GM23338 (cell line): ENCODE results near the gene PABPC1L. TPM values are rescaled to one million over a fixed set of nuclear protein-coding genes. Genes with fewer than 3 reads are reported as not detected.

Source experiments
- ATAC-seq: fragments of 200-7000 bp; cut with Tn5 transposase; 3 replicates; pipeline ENCODE4 v1.9.1; 2020
- DNase-seq: peaks from one replicate; pipeline ENCODE4 v3.0.0-alpha.2; 2015; ENCODE audit warnings: low spot score
- H2AFZ ChIP-seq: fragments of 200-600 bp; sonication (generic); 2 replicates; pipeline ENCODE4 v1.8.0; 2016; ENCODE audit warnings: antibody characterized with exemption, mild to moderate bottlenecking, moderate library complexity
- H3F3A ChIP-seq: fragments of 200-600 bp; sonication (generic); replicated peaks from 2 replicates; pipeline ENCODE4 v1.8.0; 2017; ENCODE audit warnings: antibody characterized with exemption, mixed run types, low read depth
- H3K27ac ChIP-seq: fragments of 200-600 bp; sonication (generic); 2 replicates; pipeline ENCODE4 v1.6.1; 2016; ENCODE audit warnings: low read depth
- H3K27me3 ChIP-seq: fragments of 200-600 bp; sonication (generic); 2 replicates; pipeline ENCODE4 v1.8.0; 2016; ENCODE audit warnings: mild to moderate bottlenecking, mixed run types, moderate library complexity; ENCODE audit not compliant: insufficient read depth
- H3K36me3 ChIP-seq: fragments of 200-600 bp; sonication (generic); 2 replicates; pipeline ENCODE4 v1.8.0; 2016; ENCODE audit warnings: mild to moderate bottlenecking; ENCODE audit not compliant: insufficient read depth
- H3K4me1 ChIP-seq: fragments of 200-600 bp; sonication (generic); 2 replicates; pipeline ENCODE4 v1.8.0; 2016; ENCODE audit warnings: mild to moderate bottlenecking, moderate library complexity; ENCODE audit not compliant: insufficient read depth
- H3K4me2 ChIP-seq: fragments of 200-600 bp; sonication (generic); 2 replicates; pipeline ENCODE4 v1.7.1; 2017; ENCODE audit warnings: mixed run types
- H3K4me3 ChIP-seq: fragments of 200-600 bp; sonication (generic); 2 replicates; pipeline ENCODE4 v1.6.1; 2016; ENCODE audit warnings: mixed run types
- H3K79me2 ChIP-seq: fragments of 200-600 bp; sonication (generic); replicated peaks from 2 replicates; pipeline ENCODE4 v1.8.0; 2017; ENCODE audit warnings: mild to moderate bottlenecking; ENCODE audit not compliant: insufficient read depth
- H3K9me2 ChIP-seq: fragments of 200-600 bp; sonication (generic); 2 replicates; pipeline ENCODE4 v1.8.0; 2017; ENCODE audit not compliant: insufficient read depth
- H4K20me1 ChIP-seq: fragments of 200-600 bp; sonication (generic); replicated peaks from 2 replicates; pipeline ENCODE4 v1.8.0; 2017; ENCODE audit warnings: mild to moderate bottlenecking; ENCODE audit not compliant: insufficient read depth
- H3K27ac Mint-ChIP-seq: 2 replicates; pipeline ENCODE4 v1.8.0; 2020; ENCODE audit warnings: inconsistent platforms, mild to moderate bottlenecking, moderate library complexity, mixed read lengths
- H3K27me3 Mint-ChIP-seq: 3 replicates; pipeline ENCODE4 v1.8.0; 2022; ENCODE audit warnings: low read depth, mild to moderate bottlenecking, moderate library complexity, mixed read lengths, inconsistent platforms; ENCODE audit not compliant: insufficient read depth, poor library complexity
- H3K36me3 Mint-ChIP-seq: 3 replicates; pipeline ENCODE4 v1.8.0; 2021; ENCODE audit warnings: low read depth, mild to moderate bottlenecking, inconsistent platforms, moderate library complexity, mixed read lengths
- H3K4me1 Mint-ChIP-seq: 3 replicates; pipeline ENCODE4 v1.8.0; 2020; ENCODE audit warnings: mild to moderate bottlenecking, inconsistent platforms, mixed read lengths
- H3K4me3 Mint-ChIP-seq: 3 replicates; pipeline ENCODE4 v1.8.0; 2021; ENCODE audit warnings: moderate library complexity, mild to moderate bottlenecking, inconsistent platforms, mixed read lengths
- H3K9me3 Mint-ChIP-seq: 3 replicates; pipeline ENCODE4 v1.8.0; 2020; ENCODE audit warnings: moderate library complexity, mild to moderate bottlenecking, inconsistent platforms, mixed read lengths
- CREB1 ChIP-seq: fragments of 250-450 bp; sonication (Bioruptor Pico); IDR thresholded peaks from 2 replicates; pipeline ENCODE4 v1.5.0; 2020; ENCODE audit warnings: low read depth, mild to moderate bottlenecking, moderate library complexity
- ETS1 ChIP-seq: IDR thresholded peaks from 2 replicates; pipeline ENCODE4 v1.6.1; 2016; ENCODE audit warnings: antibody characterized with exemption
- EZH2 ChIP-seq: fragments of 200-600 bp; sonication (generic); IDR thresholded peaks from one replicate; pipeline ENCODE4 v1.8.0; 2017; ENCODE audit warnings: antibody characterized with exemption, mild to moderate bottlenecking, low read depth; ENCODE audit not compliant: unreplicated experiment
- EZH2phosphoT487 ChIP-seq: fragments of 200-600 bp; sonication (generic); IDR thresholded peaks from one replicate; pipeline ENCODE4 v1.8.1; 2018; ENCODE audit warnings: antibody characterized with exemption; ENCODE audit not compliant: unreplicated experiment
- JUNB ChIP-seq: IDR thresholded peaks from one replicate; pipeline ENCODE4 v1.6.1; 2016; ENCODE audit warnings: antibody characterized with exemption; ENCODE audit not compliant: unreplicated experiment
- NANOG ChIP-seq: IDR thresholded peaks from 2 replicates; pipeline ENCODE4 v1.6.1; 2016; ENCODE audit warnings: antibody characterized with exemption, borderline replicate concordance
- POLR2AphosphoS5 ChIP-seq: IDR thresholded peaks from 2 replicates; pipeline ENCODE4 v1.6.1; 2016; ENCODE audit warnings: antibody characterized with exemption, low read depth
- STAT1 ChIP-seq: IDR thresholded peaks from one replicate; pipeline ENCODE4 v1.6.1; 2016; ENCODE audit warnings: antibody characterized with exemption; ENCODE audit not compliant: unreplicated experiment
- ZNF114 ChIP-seq: fragments of 250-450 bp; sonication (Bioruptor Pico); IDR thresholded peaks from 2 replicates; pipeline ENCODE4 v1.5.0; 2020; ENCODE audit warnings: mild to moderate bottlenecking, moderate library complexity
- ZNF331 ChIP-seq: fragments of 250-450 bp; sonication (Bioruptor Pico); IDR thresholded peaks from 2 replicates; pipeline ENCODE4 v1.5.0; 2020; ENCODE audit warnings: low read depth, mild to moderate bottlenecking, moderate library complexity
- polyA plus RNA-seq: library from polyadenylated mRNA; unstranded; fragments of >200 nt; fragmentation: Nextera tagmentation; extraction: Ambion mirVana; gene quantifications from 2 replicates; pipeline ENCODE4 v1.2.1, GENCODE V29; 2016
- total RNA-seq: library from RNA; depleted of rRNA; stranded (reverse); fragments of >200 nt; shearing (Covaris generic); gene quantifications from 2 replicates; pipeline ENCODE4 v1.2.3, GENCODE V29; 2014
- TF ChIP-seq, protein P1 (sequence below), 2 experiments: fragments of 200-600 bp in 1 of 2; sonication (generic) in 1 of 2; conservative IDR thresholded peaks; 2 replicates each; pipeline versions ENCODE4 v1.5.1 to v1.6.1; 2016 to 2017; ENCODE audit warnings: antibody characterized with exemption in 2 of 2, low read depth in 2 of 2, mild to moderate bottlenecking in 2 of 2, moderate library complexity in 1 of 2
- TF ChIP-seq, protein P2 (sequence below): IDR thresholded peaks from one replicate; pipeline ENCODE4 v1.6.1; 2018; ENCODE audit warnings: antibody characterized with exemption; ENCODE audit not compliant: unreplicated experiment
- TF ChIP-seq, protein P3 (sequence below): fragments of 250-450 bp; sonication (Bioruptor Pico); IDR thresholded peaks from 2 replicates; pipeline ENCODE4 v1.5.0; 2020; ENCODE audit warnings: mild to moderate bottlenecking, moderate library complexity

PABPC1L gene
- total and polyA plus RNA-seq, 2 experiments from 2014 or later: 44.4 to 49.1 TPM

GRCh38 chr20:44981736-44982406, 72.0 kb downstream of the PABPC1L start:
- H3K27ac ChIP-seq: no peak overlapping the region
- no peak overlapping the region for H3K27ac Mint-ChIP-seq
- no peaks in the 10 kb centered on the region for H3K9me3 Mint-ChIP-seq
- H3K79me2 ChIP-seq: no peaks in the 10 kb centered on the region
- H3K4me3 Mint-ChIP-seq: no peak overlapping the region
- no peak overlapping the region for H3K4me2 ChIP-seq
- DNase-seq: no peak
- H3K9me2 ChIP-seq: no peaks in the 10 kb centered on the region
- no peak for ATAC-seq
- H2AFZ ChIP-seq: no peak overlapping the region
- peaks cover 17% of the 10 kb centered on the region; the same call in 1 of the 2 replicates for H3K36me3 ChIP-seq
- no peak overlapping the region for H3K4me3 ChIP-seq
- H4K20me1 ChIP-seq: peaks cover 11% of the 10 kb centered on the region; the same call in 1 of the 2 replicates
- H3K4me1 ChIP-seq: no peaks in the 10 kb centered on the region
- TF ChIP-seq, protein P1, sequence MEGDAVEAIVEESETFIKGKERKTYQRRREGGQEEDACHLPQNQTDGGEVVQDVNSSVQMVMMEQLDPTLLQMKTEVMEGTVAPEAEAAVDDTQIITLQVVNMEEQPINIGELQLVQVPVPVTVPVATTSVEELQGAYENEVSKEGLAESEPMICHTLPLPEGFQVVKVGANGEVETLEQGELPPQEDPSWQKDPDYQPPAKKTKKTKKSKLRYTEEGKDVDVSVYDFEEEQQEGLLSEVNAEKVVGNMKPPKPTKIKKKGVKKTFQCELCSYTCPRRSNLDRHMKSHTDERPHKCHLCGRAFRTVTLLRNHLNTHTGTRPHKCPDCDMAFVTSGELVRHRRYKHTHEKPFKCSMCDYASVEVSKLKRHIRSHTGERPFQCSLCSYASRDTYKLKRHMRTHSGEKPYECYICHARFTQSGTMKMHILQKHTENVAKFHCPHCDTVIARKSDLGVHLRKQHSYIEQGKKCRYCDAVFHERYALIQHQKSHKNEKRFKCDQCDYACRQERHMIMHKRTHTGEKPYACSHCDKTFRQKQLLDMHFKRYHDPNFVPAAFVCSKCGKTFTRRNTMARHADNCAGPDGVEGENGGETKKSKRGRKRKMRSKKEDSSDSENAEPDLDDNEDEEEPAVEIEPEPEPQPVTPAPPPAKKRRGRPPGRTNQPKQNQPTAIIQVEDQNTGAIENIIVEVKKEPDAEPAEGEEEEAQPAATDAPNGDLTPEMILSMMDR (conservative IDR thresholded peaks at IDR 0.05; ENCODE audit: low read depth in 2 of 2): no peak
- TF ChIP-seq, protein P2, sequence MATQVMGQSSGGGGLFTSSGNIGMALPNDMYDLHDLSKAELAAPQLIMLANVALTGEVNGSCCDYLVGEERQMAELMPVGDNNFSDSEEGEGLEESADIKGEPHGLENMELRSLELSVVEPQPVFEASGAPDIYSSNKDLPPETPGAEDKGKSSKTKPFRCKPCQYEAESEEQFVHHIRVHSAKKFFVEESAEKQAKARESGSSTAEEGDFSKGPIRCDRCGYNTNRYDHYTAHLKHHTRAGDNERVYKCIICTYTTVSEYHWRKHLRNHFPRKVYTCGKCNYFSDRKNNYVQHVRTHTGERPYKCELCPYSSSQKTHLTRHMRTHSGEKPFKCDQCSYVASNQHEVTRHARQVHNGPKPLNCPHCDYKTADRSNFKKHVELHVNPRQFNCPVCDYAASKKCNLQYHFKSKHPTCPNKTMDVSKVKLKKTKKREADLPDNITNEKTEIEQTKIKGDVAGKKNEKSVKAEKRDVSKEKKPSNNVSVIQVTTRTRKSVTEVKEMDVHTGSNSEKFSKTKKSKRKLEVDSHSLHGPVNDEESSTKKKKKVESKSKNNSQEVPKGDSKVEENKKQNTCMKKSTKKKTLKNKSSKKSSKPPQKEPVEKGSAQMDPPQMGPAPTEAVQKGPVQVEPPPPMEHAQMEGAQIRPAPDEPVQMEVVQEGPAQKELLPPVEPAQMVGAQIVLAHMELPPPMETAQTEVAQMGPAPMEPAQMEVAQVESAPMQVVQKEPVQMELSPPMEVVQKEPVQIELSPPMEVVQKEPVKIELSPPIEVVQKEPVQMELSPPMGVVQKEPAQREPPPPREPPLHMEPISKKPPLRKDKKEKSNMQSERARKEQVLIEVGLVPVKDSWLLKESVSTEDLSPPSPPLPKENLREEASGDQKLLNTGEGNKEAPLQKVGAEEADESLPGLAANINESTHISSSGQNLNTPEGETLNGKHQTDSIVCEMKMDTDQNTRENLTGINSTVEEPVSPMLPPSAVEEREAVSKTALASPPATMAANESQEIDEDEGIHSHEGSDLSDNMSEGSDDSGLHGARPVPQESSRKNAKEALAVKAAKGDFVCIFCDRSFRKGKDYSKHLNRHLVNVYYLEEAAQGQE: no peak
- TF ChIP-seq, protein P3, sequence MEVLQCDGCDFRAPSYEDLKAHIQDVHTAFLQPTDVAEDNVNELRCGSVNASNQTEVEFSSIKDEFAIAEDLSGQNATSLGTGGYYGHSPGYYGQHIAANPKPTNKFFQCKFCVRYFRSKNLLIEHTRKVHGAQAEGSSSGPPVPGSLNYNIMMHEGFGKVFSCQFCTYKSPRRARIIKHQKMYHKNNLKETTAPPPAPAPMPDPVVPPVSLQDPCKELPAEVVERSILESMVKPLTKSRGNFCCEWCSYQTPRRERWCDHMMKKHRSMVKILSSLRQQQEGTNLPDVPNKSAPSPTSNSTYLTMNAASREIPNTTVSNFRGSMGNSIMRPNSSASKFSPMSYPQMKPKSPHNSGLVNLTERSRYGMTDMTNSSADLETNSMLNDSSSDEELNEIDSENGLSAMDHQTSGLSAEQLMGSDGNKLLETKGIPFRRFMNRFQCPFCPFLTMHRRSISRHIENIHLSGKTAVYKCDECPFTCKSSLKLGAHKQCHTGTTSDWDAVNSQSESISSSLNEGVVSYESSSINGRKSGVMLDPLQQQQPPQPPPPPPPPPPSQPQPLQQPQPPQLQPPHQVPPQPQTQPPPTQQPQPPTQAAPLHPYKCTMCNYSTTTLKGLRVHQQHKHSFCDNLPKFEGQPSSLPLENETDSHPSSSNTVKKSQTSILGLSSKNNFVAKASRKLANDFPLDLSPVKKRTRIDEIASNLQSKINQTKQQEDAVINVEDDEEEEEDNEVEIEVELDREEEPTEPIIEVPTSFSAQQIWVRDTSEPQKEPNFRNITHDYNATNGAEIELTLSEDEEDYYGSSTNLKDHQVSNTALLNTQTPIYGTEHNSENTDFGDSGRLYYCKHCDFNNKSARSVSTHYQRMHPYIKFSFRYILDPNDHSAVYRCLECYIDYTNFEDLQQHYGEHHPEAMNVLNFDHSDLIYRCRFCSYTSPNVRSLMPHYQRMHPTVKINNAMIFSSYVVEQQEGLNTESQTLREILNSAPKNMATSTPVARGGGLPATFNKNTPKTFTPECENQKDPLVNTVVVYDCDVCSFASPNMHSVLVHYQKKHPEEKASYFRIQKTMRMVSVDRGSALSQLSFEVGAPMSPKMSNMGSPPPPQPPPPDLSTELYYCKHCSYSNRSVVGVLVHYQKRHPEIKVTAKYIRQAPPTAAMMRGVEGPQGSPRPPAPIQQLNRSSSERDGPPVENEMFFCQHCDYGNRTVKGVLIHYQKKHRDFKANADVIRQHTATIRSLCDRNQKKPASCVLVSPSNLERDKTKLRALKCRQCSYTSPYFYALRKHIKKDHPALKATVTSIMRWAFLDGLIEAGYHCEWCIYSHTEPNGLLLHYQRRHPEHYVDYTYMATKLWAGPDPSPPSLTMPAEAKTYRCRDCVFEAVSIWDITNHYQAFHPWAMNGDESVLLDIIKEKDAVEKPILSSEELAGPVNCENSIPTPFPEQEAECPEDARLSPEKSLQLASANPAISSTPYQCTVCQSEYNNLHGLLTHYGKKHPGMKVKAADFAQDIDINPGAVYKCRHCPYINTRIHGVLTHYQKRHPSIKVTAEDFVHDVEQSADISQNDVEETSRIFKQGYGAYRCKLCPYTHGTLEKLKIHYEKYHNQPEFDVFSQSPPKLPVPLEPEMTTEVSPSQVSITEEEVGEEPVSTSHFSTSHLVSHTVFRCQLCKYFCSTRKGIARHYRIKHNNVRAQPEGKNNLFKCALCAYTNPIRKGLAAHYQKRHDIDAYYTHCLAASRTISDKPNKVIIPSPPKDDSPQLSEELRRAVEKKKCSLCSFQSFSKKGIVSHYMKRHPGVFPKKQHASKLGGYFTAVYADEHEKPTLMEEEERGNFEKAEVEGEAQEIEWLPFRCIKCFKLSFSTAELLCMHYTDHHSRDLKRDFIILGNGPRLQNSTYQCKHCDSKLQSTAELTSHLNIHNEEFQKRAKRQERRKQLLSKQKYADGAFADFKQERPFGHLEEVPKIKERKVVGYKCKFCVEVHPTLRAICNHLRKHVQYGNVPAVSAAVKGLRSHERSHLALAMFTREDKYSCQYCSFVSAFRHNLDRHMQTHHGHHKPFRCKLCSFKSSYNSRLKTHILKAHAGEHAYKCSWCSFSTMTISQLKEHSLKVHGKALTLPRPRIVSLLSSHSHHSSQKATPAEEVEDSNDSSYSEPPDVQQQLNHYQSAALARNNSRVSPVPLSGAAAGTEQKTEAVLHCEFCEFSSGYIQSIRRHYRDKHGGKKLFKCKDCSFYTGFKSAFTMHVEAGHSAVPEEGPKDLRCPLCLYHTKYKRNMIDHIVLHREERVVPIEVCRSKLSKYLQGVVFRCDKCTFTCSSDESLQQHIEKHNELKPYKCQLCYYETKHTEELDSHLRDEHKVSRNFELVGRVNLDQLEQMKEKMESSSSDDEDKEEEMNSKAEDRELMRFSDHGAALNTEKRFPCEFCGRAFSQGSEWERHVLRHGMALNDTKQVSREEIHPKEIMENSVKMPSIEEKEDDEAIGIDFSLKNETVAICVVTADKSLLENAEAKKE (CRISPR knock-in tag): no peak
- TF ChIP-seq ZNF114 (CRISPR knock-in tag) (no peak), EZH2phosphoT487 (no peak), JUNB (no peak), EZH2 (no peak), STAT1 (no peak), ETS1 (no peak), ZNF331 (CRISPR knock-in tag) (no peak), NANOG (no peak), POLR2AphosphoS5 (no peak), CREB1 (CRISPR knock-in tag) (no peak)
- H3K27me3 Mint-ChIP-seq: no peaks in the 10 kb centered on the region
- H3K36me3 Mint-ChIP-seq: peaks cover 30% of the 10 kb centered on the region; the same call in 2 of the 3 replicates
- no peaks in the 10 kb centered on the region for H3K4me1 Mint-ChIP-seq
- no peaks in the 10 kb centered on the region for H3K27me3 ChIP-seq
- no peaks in the 10 kb centered on the region for H3F3A ChIP-seq
